ENCODE data around the gene COBL. TPM values are rescaled to one million over a fixed set of nuclear protein-coding genes. Genes with fewer than 3 reads are reported as not detected.

The COBL gene
- total RNA-seq, 1 donor from 2014 or later: 1.2 TPM

- Mint-ChIP-seq H3K36me3 (no peaks in the 10 kb centered on the region), H3K27ac (no peak overlapping the region), H3K4me1 (peaks cover 4% of the 10 kb centered on the region), H3K4me3 (no peak overlapping the region), H3K9me3 (peaks cover 10% of the 10 kb centered on the region), H3K27me3 (ENCODE audit: low read depth) (peaks cover 1% of the 10 kb centered on the region)
- TF ChIP-seq, protein P1, sequence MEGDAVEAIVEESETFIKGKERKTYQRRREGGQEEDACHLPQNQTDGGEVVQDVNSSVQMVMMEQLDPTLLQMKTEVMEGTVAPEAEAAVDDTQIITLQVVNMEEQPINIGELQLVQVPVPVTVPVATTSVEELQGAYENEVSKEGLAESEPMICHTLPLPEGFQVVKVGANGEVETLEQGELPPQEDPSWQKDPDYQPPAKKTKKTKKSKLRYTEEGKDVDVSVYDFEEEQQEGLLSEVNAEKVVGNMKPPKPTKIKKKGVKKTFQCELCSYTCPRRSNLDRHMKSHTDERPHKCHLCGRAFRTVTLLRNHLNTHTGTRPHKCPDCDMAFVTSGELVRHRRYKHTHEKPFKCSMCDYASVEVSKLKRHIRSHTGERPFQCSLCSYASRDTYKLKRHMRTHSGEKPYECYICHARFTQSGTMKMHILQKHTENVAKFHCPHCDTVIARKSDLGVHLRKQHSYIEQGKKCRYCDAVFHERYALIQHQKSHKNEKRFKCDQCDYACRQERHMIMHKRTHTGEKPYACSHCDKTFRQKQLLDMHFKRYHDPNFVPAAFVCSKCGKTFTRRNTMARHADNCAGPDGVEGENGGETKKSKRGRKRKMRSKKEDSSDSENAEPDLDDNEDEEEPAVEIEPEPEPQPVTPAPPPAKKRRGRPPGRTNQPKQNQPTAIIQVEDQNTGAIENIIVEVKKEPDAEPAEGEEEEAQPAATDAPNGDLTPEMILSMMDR (IDR thresholded peaks at IDR 0.05; ENCODE audit: unreplicated experiment): peak; percentile 91
- DNase-seq (ENCODE audit: low spot score in 2 of 2, unreplicated experiment in 2 of 2): peak; percentile 37 to 77
Measured at GRCh38 chr7:51160990-51161615, 155.5 kb downstream of the COBL start.

GRCh38 chr7:51160411-51160810, 156.2 kb downstream of the COBL start:
- TF ChIP-seq, protein P1 (IDR thresholded peaks at IDR 0.05; ENCODE audit: unreplicated experiment): no peak
- no peak for DNase-seq (ENCODE audit: low spot score in 2 of 2, unreplicated experiment in 2 of 2)
- H3K4me3 Mint-ChIP-seq: no peak overlapping the region
- H3K9me3 Mint-ChIP-seq: peaks cover 5% of the 10 kb centered on the region
- H3K27me3 Mint-ChIP-seq (ENCODE audit: low read depth): peaks cover 1% of the 10 kb centered on the region
- H3K27ac Mint-ChIP-seq: no peak overlapping the region
- peaks cover 4% of the 10 kb centered on the region for H3K4me1 Mint-ChIP-seq
- no peaks in the 10 kb centered on the region for H3K36me3 Mint-ChIP-seq

GRCh38 chr7:51158742-51159445, 157.7 kb downstream of the COBL start:
- DNase-seq (ENCODE audit: low spot score in 2 of 2, unreplicated experiment in 2 of 2): no peak
- H3K4me3 Mint-ChIP-seq: no peak overlapping the region
- H3K36me3 Mint-ChIP-seq: no peaks in the 10 kb centered on the region

DNA sequence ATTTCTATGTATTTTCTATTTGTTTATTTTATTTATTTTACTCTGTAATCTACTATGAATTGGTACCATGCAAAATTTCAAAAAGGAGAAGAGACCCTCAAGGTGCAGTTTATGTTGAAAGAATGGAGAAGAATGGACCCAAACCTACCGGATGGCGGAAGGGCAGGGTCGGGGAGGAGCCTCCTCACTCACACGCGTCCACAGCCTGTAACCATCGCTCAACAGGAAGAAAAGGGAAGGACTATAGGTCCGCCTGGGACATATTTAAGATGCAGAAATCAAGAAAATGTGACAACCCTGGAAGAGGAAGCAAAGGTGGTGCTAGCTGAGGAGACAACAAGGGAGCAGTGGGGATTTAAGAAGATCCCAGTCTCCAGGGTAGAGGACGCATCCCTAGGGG, 158.4 kb downstream of the COBL start:
- no peak for DNase-seq (ENCODE audit: low spot score in 2 of 2, unreplicated experiment in 2 of 2)
- H3K4me1 Mint-ChIP-seq: peaks cover 4% of the 10 kb centered on the region
- H3K9me3 Mint-ChIP-seq: no peaks in the 10 kb centered on the region
- H3K36me3 Mint-ChIP-seq: no peaks in the 10 kb centered on the region
- no peak overlapping the region for H3K27ac Mint-ChIP-seq
- no peak overlapping the region for H3K4me3 Mint-ChIP-seq
- TF ChIP-seq, protein P1 (IDR thresholded peaks at IDR 0.05; ENCODE audit: unreplicated experiment): no peak
- H3K27me3 Mint-ChIP-seq (ENCODE audit: low read depth): peaks cover 1% of the 10 kb centered on the region

More at GRCh38 chr7:51158742-51159445, 157.7 kb downstream of the COBL start:
- H3K9me3 Mint-ChIP-seq: no peaks in the 10 kb centered on the region
- TF ChIP-seq, protein P1 (IDR thresholded peaks at IDR 0.05; ENCODE audit: unreplicated experiment): no peak
- peaks cover 1% of the 10 kb centered on the region for H3K27me3 Mint-ChIP-seq (ENCODE audit: low read depth)
- H3K4me1 Mint-ChIP-seq: peaks cover 4% of the 10 kb centered on the region
- H3K27ac Mint-ChIP-seq: no peak overlapping the region

- no peaks in the 10 kb centered on the region for H3K9me3 Mint-ChIP-seq
- no peak overlapping the region for H3K4me3 Mint-ChIP-seq
- H3K4me1 Mint-ChIP-seq: no peaks in the 10 kb centered on the region
- DNase-seq (ENCODE audit: low spot score in 2 of 2, unreplicated experiment in 2 of 2): no peak
- H3K36me3 Mint-ChIP-seq: no peaks in the 10 kb centered on the region
- TF ChIP-seq, protein P1 (IDR thresholded peaks at IDR 0.05; ENCODE audit: unreplicated experiment): no peak
- H3K27ac Mint-ChIP-seq: no peak overlapping the region
- peaks cover 1% of the 10 kb centered on the region for H3K27me3 Mint-ChIP-seq (ENCODE audit: low read depth)
Measured at GRCh38 chr7:51154201-51154600, 162.4 kb downstream of the COBL start.

All from mesothelial cell of epicardium (in vitro differentiated cells).